ENCODE results near the gene PPFIA4.
A peak's percentile ranks its signal among the peaks of the same experiment; 100 is the strongest.

Gene PPFIA4

GRCh38 chr1:203054642-203055041 lies 28.4 kb downstream of the PPFIA4 start:
- TF ChIP-seq, protein P1, sequence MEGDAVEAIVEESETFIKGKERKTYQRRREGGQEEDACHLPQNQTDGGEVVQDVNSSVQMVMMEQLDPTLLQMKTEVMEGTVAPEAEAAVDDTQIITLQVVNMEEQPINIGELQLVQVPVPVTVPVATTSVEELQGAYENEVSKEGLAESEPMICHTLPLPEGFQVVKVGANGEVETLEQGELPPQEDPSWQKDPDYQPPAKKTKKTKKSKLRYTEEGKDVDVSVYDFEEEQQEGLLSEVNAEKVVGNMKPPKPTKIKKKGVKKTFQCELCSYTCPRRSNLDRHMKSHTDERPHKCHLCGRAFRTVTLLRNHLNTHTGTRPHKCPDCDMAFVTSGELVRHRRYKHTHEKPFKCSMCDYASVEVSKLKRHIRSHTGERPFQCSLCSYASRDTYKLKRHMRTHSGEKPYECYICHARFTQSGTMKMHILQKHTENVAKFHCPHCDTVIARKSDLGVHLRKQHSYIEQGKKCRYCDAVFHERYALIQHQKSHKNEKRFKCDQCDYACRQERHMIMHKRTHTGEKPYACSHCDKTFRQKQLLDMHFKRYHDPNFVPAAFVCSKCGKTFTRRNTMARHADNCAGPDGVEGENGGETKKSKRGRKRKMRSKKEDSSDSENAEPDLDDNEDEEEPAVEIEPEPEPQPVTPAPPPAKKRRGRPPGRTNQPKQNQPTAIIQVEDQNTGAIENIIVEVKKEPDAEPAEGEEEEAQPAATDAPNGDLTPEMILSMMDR (IDR thresholded peaks at IDR 0.05; ENCODE audit: insufficient read depth, low read length, poor library complexity, severe bottlenecking) = no peak
- Histone ChIP-seq H3K27me3 (replicated peaks; ENCODE audit: control insufficient read depth, insufficient read depth, low read length) (peaks cover 3% of the 10 kb centered on the region; the same call in 1 of the 2 replicates), H3K36me3 (ENCODE audit: control insufficient read depth, insufficient read depth, low read length) (no peaks in the 10 kb centered on the region), H3K4me3 (replicated peaks; ENCODE audit: low read depth, low read length) (no peak overlapping the region)
- DNase-seq (ENCODE audit: extremely low read depth, insufficient read length) = no peak

DNA sequence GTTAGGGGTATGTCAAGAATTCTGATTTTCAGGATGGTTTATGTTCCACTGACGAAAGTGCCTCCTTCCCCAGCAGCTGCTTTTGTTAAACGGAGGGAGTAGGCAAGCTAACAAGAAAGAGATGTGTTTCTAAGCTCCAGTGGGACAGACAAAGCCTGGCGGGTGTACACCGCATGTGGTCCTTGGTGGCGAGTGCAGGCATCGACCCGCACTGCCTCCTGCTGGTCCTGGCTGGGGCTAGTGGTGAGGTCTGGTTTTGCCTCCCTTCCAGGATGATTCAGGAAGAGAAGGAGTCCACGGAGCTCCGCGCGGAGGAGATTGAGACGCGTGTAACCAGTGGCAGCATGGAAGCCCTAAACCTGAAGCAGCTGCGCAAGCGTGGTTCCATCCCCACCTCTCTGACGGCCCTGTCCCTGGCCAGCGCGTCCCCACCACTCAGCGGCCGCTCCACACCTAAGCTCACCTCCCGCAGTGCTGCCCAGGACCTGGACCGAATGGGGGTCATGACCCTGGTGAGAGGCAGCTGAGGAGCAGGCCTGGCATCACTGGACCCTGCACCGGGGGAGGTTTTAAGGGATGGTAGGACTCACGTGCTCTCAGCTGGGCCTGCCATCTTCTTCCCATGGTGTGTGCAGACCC lies 29.0 kb downstream of the PPFIA4 start:
- Histone ChIP-seq H3K36me3 (ENCODE audit: control insufficient read depth, insufficient read depth, low read length) (no peaks in the 10 kb centered on the region), H3K4me3 (replicated peaks; ENCODE audit: low read depth, low read length) (no peak overlapping the region), H3K27me3 (replicated peaks; ENCODE audit: control insufficient read depth, insufficient read depth, low read length) (peaks cover 3% of the 10 kb centered on the region; the same call in 1 of the 2 replicates)
- TF ChIP-seq, protein P1 (IDR thresholded peaks at IDR 0.05; ENCODE audit: insufficient read depth, low read length, poor library complexity, severe bottlenecking) = no peak
- no peak for DNase-seq (ENCODE audit: extremely low read depth, insufficient read length)

DNA sequence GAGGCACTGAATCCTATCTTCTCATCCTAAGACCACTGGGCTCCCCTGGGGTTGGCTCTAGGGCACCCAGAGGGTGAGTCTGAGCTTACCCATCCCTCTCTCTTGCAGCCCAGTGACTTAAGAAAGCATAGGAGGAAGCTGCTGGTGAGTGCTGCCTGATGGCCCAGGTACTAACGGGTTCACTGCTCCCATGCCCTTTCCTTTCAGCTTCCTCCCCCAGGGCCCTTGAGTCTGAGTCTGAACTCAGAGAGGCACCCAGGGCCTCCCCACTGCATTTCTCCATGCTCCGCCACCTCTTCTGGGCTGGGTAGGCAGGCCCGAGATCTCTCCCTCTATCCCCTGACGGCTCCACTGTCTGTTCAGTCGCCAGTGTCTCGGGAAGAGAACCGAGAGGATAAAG lies 29.7 kb downstream of the PPFIA4 start:
- peaks cover 3% of the 10 kb centered on the region; the same call in 1 of the 2 replicates for H3K27me3 ChIP-seq (replicated peaks; ENCODE audit: control insufficient read depth, insufficient read depth, low read length)
- TF ChIP-seq, protein P1 (IDR thresholded peaks at IDR 0.05; ENCODE audit: insufficient read depth, low read length, poor library complexity, severe bottlenecking) = no peak
- DNase-seq (ENCODE audit: extremely low read depth, insufficient read length) = no peak

GRCh38 chr1:203056516-203056915 lies 30.2 kb downstream of the PPFIA4 start:
- TF ChIP-seq, protein P1 (IDR thresholded peaks at IDR 0.05; ENCODE audit: insufficient read depth, low read length, poor library complexity, severe bottlenecking) = peak; percentile 35

More for the DNA sequence above, 29.7 kb downstream of the PPFIA4 start:
- H3K36me3 ChIP-seq (ENCODE audit: control insufficient read depth, insufficient read depth, low read length) = no peaks in the 10 kb centered on the region
- H3K4me3 ChIP-seq (replicated peaks; ENCODE audit: low read depth, low read length) = no peak overlapping the region

DNA sequence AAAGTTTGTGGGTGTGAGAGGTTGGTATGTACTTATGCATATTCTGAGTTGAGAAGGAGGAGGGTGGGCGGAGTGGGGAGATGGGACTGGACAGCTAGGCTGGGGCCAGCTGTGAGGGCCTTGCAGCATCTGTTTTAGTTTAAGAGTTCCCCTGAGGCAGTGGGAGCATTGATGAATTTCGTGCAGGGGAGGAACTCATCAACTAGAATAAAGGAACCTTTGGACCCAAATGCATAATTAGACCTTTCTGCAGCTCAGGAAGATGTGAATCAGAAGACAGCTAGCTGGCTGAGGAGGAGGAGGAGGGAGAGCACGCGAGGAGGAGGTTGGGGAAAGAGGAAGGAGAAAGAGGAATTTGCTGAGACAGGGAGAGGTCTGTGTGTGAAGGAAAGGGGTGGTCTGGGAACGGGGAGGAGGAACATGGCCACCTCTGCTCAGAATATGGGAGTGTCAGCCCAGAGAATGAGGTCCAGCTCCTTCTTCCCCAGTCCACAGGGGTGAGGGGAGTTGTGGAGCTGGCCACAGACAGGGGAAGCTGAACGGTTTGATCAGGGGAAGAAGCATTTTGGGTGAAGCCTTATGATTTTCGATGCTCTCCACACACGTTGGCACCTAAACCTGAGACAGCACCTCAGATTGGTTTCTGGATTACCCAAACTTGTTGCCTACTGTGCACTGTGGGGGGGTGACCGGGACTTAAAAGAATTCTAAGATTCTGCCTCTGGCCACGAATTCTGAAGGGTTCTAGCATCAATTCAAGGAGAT lies 31.8 kb downstream of the PPFIA4 start:
- Histone ChIP-seq H3K27me3 (replicated peaks; ENCODE audit: control insufficient read depth, insufficient read depth, low read length) (no peaks in the 10 kb centered on the region; the same call in 1 of the 2 replicates), H3K4me3 (replicated peaks; ENCODE audit: low read depth, low read length) (no peak overlapping the region), H3K36me3 (ENCODE audit: control insufficient read depth, insufficient read depth, low read length) (no peaks in the 10 kb centered on the region)
- TF ChIP-seq, protein P1 (IDR thresholded peaks at IDR 0.05; ENCODE audit: insufficient read depth, low read length, poor library complexity, severe bottlenecking) = no peak
- no peak for DNase-seq (ENCODE audit: extremely low read depth, insufficient read length)

More at GRCh38 chr1:203056516-203056915, 30.2 kb downstream of the PPFIA4 start:
- no peak overlapping the region for H3K4me3 ChIP-seq (replicated peaks; ENCODE audit: low read depth, low read length)
- no peak for DNase-seq (ENCODE audit: extremely low read depth, insufficient read length)
- no peaks in the 10 kb centered on the region for H3K36me3 ChIP-seq (ENCODE audit: control insufficient read depth, insufficient read depth, low read length)
- H3K27me3 ChIP-seq (replicated peaks; ENCODE audit: control insufficient read depth, insufficient read depth, low read length) = no peaks in the 10 kb centered on the region; the same call in 1 of the 2 replicates
